ENCODE results near the gene USP7.

- no peak for TF ChIP-seq POLR2A (IDR thresholded peaks at IDR 0.05)
- TF ChIP-seq CTCF (IDR thresholded peaks at IDR 0.05), result no peak
- TF ChIP-seq EP300 (IDR thresholded peaks at IDR 0.05), result no peak
These were observed 756 bp upstream of the USP7 start for GRCh38 chr16:8964462-8964861.

Measured in ovary (tissue), 3 donors.